Transverse colon (tissue), 4 donors: ENCODE results near the gene GFRA1. TPM values are rescaled to one million over a fixed set of nuclear protein-coding genes. Genes with fewer than 3 reads are reported as not detected.

Experiments
- DNase-seq: peaks from one replicate; pipeline ENCODE4 v3.0.0-alpha.2; 2019
- H3K27ac ChIP-seq, 4 donors: fragments of 200-600 bp; sonication (generic); 2 replicates each; pipeline ENCODE4 v1.5.1; 2016 to 2018; ENCODE audit warnings: inconsistent platforms in 4 of 4
- H3K27me3 ChIP-seq: fragments of 200-600 bp; sonication (generic); 2 replicates; pipeline ENCODE4 v1.5.1; 2017; ENCODE audit warnings: inconsistent platforms
- H3K36me3 ChIP-seq, 4 donors: fragments of 200-600 bp; sonication (generic); 2 replicates each; pipeline ENCODE4 v1.5.1; 2017 to 2019; ENCODE audit warnings: inconsistent platforms in 4 of 4
- H3K4me1 ChIP-seq, 4 donors: fragments of 200-600 bp; sonication (generic); 2 replicates each; pipeline ENCODE4 v1.5.1; 2017 to 2020; ENCODE audit warnings: inconsistent platforms in 4 of 4
- H3K4me3 ChIP-seq, 4 donors: fragments of 200-600 bp; sonication (generic); 1 replicate in 1 of 4; 2 replicates in 3 of 4; pipeline versions ENCODE4 v1.5.1 to v1.6.1; 2017 to 2019; ENCODE audit warnings: inconsistent platforms in 4 of 4
- H3K9me3 ChIP-seq, 2 donors: fragments of 200-600 bp; sonication (generic); 2 replicates each; pipeline ENCODE4 v1.5.1; 2017 to 2019; ENCODE audit warnings: inconsistent platforms in 2 of 2
- CTCF ChIP-seq, 5 experiments: fragments of 200-600 bp in 3 of 5; fragments of 450-650 bp in 2 of 5; sonication (generic) in 3 of 5; IDR thresholded peaks; 1 replicate in 2 of 5; 2 replicates in 3 of 5; pipeline ENCODE4 v1.5.1; 2016 to 2017; ENCODE audit warnings: antibody characterized with exemption in 5 of 5, inconsistent platforms in 3 of 5, mild to moderate bottlenecking in 2 of 5, moderate library complexity in 1 of 5
- EP300 ChIP-seq: sonication (generic); formaldehyde crosslinking; IDR thresholded peaks from one replicate; pipeline ENCODE4 v1.6.1; 2017; ENCODE audit warnings: antibody characterized with exemption, low read depth
- POLR2A ChIP-seq: fragments of 450-650 bp; IDR thresholded peaks from one replicate; pipeline ENCODE4 v1.6.1; 2016; ENCODE audit warnings: antibody characterized with exemption, mild to moderate bottlenecking, moderate library complexity
- POLR2AphosphoS5 ChIP-seq, 3 donors: sonication (generic); formaldehyde crosslinking; IDR thresholded peaks; one replicate each; pipeline ENCODE4 v1.6.1; 2016; ENCODE audit warnings: antibody characterized with exemption in 3 of 3
- WGBS, 2 donors: methylation state at CpG; one replicate each; pipeline ENCODE4 v1.1.5; 2018; ENCODE audit warnings: low coverage in 1 of 2; 5-methylcytosine and 5-hydroxymethylcytosine counted together
- in situ Hi-C, 4 donors: fragments of 200-750 bp; cut with MboI; loops; one replicate each; pipeline versions ENCODE4 v1.15.0 to v1.15.1; 2017; ENCODE audit warnings: low sequenced_read_pairs in 3 of 4, low pct_ligation_motif_present in 1 of 4, low pct_unique_long_range_greater_than_20kb in 1 of 4
- intact Hi-C: fragments of 100-400 bp; cut with DNase I; formaldehyde crosslinking; loops from one replicate; pipeline ENCODE4 v1.15.1; 2023; ENCODE audit warnings: low total_unique reads
- total RNA-seq, 4 donors: library from RNA; depleted of rRNA; stranded (reverse); fragments of >200 nt; gene quantifications; one replicate each; pipeline ENCODE4 v1.1.0, GENCODE V29; 2016

Gene GFRA1
- total RNA-seq, 4 donors from 2014 or later: 12.0 to 32.8 (median 17.3) TPM

- intact Hi-C loops: no loop called here
- Histone ChIP-seq H3K4me1 (no peaks in the 10 kb centered on the region), H3K36me3 (no peaks in the 10 kb centered on the region), H3K9me3 (no peaks in the 10 kb centered on the region), H3K4me3 (no peak overlapping the region), H3K27me3 (no peaks in the 10 kb centered on the region), H3K27ac (no peak overlapping the region)
- in situ Hi-C loops: no loop called here
- TF ChIP-seq POLR2AphosphoS5 (IDR thresholded peaks at IDR 0.05): no peak
- no peak for TF ChIP-seq EP300
- no peak for TF ChIP-seq CTCF (IDR thresholded peaks at IDR 0.05)
- no peak for TF ChIP-seq POLR2A
- DNase-seq: no peak
- WGBS, 2 donors: 85% methylated on average over 2 of the region's 8 CpGs; no CpG with 5 or more reads in 1 of the 2 donors
These were observed 163.5 kb downstream of the GFRA1 start for GRCh38 chr10:116109481-116109880.

DNA sequence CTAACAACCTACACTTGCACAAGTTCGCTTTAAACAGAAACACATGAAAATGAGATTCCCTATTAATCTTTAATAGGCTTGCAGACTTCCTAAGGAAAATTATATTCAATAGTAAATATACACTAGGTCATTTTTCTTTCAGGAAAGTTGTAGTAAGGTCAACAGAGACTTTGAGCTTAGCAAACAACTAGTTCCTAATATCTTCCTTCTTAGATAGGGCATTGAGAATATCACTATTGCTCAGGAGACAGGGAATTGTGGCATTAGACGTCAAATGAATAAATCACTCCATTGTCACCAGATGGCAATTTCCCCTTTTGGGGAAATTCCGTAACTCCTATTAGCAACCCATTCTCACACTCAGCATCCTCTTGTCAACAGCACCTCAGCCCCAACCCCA lies 164.9 kb downstream of the GFRA1 start:
- H3K4me1 ChIP-seq: no peaks in the 10 kb centered on the region
- no peaks in the 10 kb centered on the region for H3K27me3 ChIP-seq
- H3K36me3 ChIP-seq: no peaks in the 10 kb centered on the region
- 39 to 57% methylated on average over 3 of the region's 3 CpGs for WGBS, 2 donors
- TF ChIP-seq POLR2A (no peak), CTCF (IDR thresholded peaks at IDR 0.05) (no peak), POLR2AphosphoS5 (IDR thresholded peaks at IDR 0.05) (no peak), EP300 (no peak)
- H3K9me3 ChIP-seq: no peaks in the 10 kb centered on the region
- intact Hi-C loops: no loop called here
- no peak for DNase-seq
- in situ Hi-C loops: no loop called here
- no peak overlapping the region for H3K27ac ChIP-seq
- H3K4me3 ChIP-seq: no peak overlapping the region

- in situ Hi-C loops: no loop called here
- WGBS, 2 donors: 86% methylated on average over 5 of the region's 5 CpGs; no CpG with 5 or more reads in 1 of the 2 donors
These were observed 166.4 kb downstream of the GFRA1 start for GRCh38 chr10:116106611-116107010.

GRCh38 chr10:116105264-116105663 lies 167.7 kb downstream of the GFRA1 start:
- 64 to 81% methylated on average over 3 to 4 of the region's 4 CpGs for WGBS, 2 donors
- Histone ChIP-seq H3K4me1 (no peaks in the 10 kb centered on the region), H3K9me3 (no peaks in the 10 kb centered on the region), H3K27me3 (no peaks in the 10 kb centered on the region), H3K4me3 (no peak overlapping the region), H3K27ac (no peak overlapping the region), H3K36me3 (no peaks in the 10 kb centered on the region)
- in situ Hi-C loops (no loop called here), intact Hi-C loops (no loop called here)
- no peak for DNase-seq
- TF ChIP-seq POLR2A: no peak
- no peak for TF ChIP-seq EP300
- TF ChIP-seq POLR2AphosphoS5 (IDR thresholded peaks at IDR 0.05): no peak
- TF ChIP-seq CTCF (IDR thresholded peaks at IDR 0.05): no peak

More at GRCh38 chr10:116106611-116107010, 166.4 kb downstream of the GFRA1 start:
- Histone ChIP-seq H3K36me3 (no peaks in the 10 kb centered on the region), H3K27ac (no peak overlapping the region), H3K4me1 (no peaks in the 10 kb centered on the region), H3K27me3 (no peaks in the 10 kb centered on the region), H3K4me3 (no peak overlapping the region), H3K9me3 (no peaks in the 10 kb centered on the region)
- intact Hi-C loops: no loop called here
- TF ChIP-seq EP300 (no peak), CTCF (IDR thresholded peaks at IDR 0.05) (no peak), POLR2AphosphoS5 (IDR thresholded peaks at IDR 0.05) (no peak), POLR2A (no peak)
- DNase-seq: no peak
